NCI-H526 (cell line): ENCODE measurements around the gene RCAN1.
A peak's percentile ranks its signal among the peaks of the same experiment; 100 is the strongest.

Experiments used
- DNase-seq, 2 experiments: peaks; one replicate each; lab custom pipeline; 2025; lab: John Stamatoyannopoulos, UW

Gene RCAN1

GRCh38 chr21:34598931-34599400 lies 15.9 kb downstream of the RCAN1 start:
- DNase-seq = no peak

DNA sequence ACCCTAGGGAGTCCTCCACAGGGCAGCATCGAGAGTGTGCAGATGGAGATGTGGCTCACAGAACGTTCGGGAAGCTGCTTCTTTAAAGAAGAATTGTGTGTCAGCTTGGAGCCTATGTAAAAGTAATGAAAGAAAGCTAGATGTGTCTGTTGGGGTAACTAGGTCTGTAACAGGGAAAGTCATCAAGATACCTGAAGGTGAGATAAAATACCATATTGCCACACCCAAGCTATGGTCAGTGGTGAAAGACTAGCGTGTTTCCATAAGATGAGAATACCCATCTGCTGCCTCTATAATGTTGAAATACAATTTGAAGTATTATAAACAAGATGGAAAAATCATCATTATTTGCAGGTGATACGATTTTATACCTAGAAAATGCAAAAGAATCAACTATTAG lies 17.5 kb downstream of the RCAN1 start:
- DNase-seq = no peak

DNA sequence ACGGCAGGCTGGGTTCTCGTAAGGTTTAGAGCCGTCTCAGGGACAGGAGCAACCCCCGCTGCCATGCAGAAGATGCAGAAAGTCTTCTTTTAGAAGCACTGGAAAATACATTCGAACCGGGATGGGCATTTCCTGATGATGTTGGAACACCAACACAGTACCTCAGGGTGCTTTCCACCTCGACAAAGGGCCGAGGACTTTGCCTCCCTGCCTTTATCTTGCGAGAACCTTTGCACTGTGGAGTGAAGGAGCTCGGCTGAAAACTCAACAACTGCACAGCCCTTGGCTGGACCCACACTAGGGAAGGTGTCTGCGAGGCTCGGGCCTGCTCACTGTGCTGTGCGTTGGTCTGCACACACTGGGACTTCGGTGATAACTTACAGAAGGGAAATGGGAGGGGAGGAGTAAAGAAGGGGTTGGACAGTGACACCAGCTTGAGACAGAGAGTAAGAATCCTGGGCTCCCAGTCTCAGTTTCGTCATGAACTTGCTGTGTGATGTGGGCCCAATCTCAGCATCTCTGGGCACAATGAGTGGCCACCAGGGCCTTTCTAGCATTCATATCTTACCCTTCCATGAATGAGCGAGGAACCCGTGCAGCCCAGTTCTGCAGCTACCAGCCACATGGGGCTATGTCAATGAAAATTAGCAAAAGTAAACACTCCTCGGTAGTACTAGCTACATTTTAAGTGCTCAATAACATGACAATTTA lies 18.2 kb downstream of the RCAN1 start:
- DNase-seq = no peak

DNA sequence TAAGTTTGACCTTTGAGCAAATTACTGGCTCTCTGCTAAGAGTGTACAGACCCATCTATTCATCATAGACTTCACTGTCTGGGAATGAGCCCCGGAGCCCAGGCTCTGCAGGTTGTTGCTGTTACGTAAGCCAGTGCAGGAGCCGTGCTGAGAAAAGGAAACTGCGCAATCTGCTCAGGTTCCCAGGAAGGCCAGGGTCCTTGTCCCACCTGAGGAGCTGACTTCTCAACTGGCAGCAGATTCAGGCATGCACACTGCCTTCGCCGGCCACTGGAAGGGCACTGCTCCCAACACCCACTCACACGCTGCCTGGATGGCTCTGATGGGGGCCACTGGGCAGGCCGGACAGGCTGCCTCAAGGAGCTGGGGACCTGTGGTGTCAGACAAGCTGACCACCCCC lies 19.5 kb downstream of the RCAN1 start:
- no peak for DNase-seq

- DNase-seq = no peak
Measured at GRCh38 chr21:34594566-34595234, 20.2 kb downstream of the RCAN1 start.

GRCh38 chr21:34593954-34594531 lies 20.9 kb downstream of the RCAN1 start:
- no peak for DNase-seq

GRCh38 chr21:34593423-34593822 lies 21.5 kb downstream of the RCAN1 start:
- no peak for DNase-seq

- DNase-seq = no peak
Measured at GRCh38 chr21:34592120-34592955, 22.6 kb downstream of the RCAN1 start.

- no peak for DNase-seq
Measured at GRCh38 chr21:34590520-34590919, 24.4 kb downstream of the RCAN1 start.

DNA sequence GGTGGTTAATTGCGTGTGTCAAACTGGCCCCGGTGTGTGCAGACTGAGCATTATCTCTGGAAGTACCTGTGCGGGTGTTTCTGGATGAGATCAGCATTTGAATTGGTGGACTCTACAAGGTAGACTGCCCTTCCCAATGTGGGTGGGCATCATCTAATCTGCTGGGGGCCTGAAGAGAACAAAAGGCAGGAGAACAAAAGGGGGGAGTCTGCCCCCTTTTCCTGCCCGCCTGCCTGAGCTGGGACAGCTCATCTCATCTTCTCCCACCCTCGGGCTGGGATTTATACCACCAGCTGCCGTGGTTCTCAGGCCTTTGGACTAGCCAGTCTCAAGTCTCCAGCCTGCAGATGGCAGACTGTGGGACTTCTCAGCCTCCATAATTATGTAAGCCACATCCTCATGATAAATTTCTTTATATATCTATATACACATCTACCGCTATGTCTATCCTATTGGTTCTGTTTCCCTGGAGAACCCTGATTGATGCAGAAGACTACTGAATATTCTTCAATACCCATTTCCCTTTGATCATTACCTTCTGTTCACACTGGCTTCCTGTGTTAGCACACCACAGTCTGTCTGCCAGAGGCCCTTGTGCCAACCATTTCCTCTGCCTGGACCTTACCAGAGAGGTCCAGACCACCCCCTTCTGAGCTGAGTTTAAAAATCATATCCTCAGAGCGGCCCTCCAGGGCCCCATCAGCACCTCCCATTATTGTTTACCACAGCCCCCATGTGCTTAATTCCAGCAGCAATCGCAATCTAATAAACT lies 25.2 kb downstream of the RCAN1 start:
- no peak for DNase-seq

- no peak for DNase-seq
Measured at GRCh38 chr21:34583926-34584563, 30.9 kb downstream of the RCAN1 start.

GRCh38 chr21:34582506-34583150 lies 32.3 kb downstream of the RCAN1 start:
- peak in 1 of 2 experiments; percentile 52 for DNase-seq

- DNase-seq = no peak
Measured at GRCh38 chr21:34580181-34580700, 34.7 kb downstream of the RCAN1 start.

DNA sequence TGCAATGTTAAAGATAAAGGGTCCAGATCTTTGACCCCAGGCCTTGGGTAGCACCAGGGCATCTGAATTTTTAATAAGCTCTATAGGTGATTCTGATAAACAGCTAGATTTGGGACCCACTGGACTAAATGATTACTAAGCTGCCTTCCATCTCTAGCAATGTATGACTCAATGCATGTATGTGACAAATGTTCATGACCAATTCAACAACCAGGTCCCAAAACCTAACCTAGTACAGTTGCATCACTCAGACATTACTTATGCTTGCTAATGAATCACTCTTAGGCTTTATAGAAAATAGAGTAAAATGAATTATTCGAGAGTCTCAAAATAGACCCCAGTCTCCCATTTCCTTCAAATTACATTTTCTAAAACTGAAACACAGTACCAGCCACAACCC lies 35.5 kb downstream of the RCAN1 start:
- DNase-seq = no peak

GRCh38 chr21:34576041-34576511 lies 38.8 kb downstream of the RCAN1 start:
- no peak for DNase-seq

GRCh38 chr21:34574601-34575529 lies 40.0 kb downstream of the RCAN1 start:
- DNase-seq = no peak

DNA sequence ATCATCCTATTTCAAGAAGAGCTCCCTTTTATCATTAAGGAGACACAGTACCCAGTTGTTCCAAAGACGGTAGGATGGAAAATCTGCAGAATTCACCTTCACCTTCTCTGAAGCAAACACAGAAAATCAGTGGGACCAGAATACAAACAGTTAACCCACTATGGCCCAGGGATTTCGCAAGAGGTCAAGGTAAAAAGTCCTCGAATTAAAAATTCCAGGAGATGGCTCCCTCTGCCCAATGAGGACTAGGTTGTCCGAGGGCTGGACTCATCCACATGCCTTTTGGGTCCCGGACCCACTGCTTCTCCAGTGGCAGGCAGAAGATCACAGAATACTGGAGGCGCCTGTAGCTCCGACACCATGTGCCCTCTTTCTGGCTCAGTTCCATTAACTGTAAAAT lies 42.9 kb downstream of the RCAN1 start:
- DNase-seq = no peak

DNA sequence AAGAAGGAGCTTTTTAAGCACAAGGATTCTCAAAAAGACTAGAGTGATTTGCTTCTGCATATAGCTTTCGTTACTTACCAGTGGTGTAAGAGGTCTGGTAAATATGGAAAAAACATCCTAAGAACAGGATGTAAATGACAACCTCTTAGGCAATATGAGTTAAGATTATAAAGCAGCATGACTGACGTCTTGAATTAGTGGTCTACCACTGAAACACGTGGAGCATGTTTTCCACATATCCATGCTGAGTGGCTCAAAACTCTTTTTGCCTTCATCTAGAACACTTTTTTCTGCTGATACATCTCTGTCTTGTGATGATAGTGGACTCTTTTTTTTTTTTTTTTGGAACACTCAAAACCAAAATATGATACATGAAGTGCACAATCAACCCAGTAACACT lies 44.6 kb downstream of the RCAN1 start:
- no peak for DNase-seq

- DNase-seq = no peak
Measured at GRCh38 chr21:34569381-34569979, 45.4 kb downstream of the RCAN1 start.
